Colonic mucosa (tissue), 4 donors: ENCODE measurements around the gene NDUFS2. TPM values are rescaled to one million over a fixed set of nuclear protein-coding genes. Genes with fewer than 3 reads are reported as not detected.
"Not testable (repeated sequence)": the region's sequence is repeated elsewhere in the genome, so short reads cannot be mapped to it uniquely, and the experiment has no call there.

Experiments used
- DNase-seq: peaks from one replicate; pipeline ENCODE4 v3.0.0-alpha.2; 2020
- H3K27ac ChIP-seq: fragments of 200-600 bp; one replicate; pipeline ENCODE4 v1.8.0; 2021
- H3K27me3 ChIP-seq: fragments of 200-600 bp; one replicate; pipeline ENCODE4 v1.8.0; 2021
- H3K36me3 ChIP-seq: fragments of 200-600 bp; one replicate; pipeline ENCODE4 v1.8.0; 2021
- H3K4me1 ChIP-seq: fragments of 200-600 bp; one replicate; pipeline ENCODE4 v1.8.0; 2021; ENCODE audit warnings: mild to moderate bottlenecking
- H3K4me3 ChIP-seq: fragments of 200-600 bp; one replicate; pipeline ENCODE4 v1.8.0; 2021
- H3K9ac ChIP-seq, 2 donors: one replicate each; pipeline ENCODE4 v1.7.0; 2013; ENCODE audit warnings: control low read depth in 2 of 2, low read depth in 2 of 2, low read length in 2 of 2
- H3K9me3 ChIP-seq: fragments of 200-600 bp; one replicate; pipeline ENCODE4 v1.8.0; 2021
- CTCF ChIP-seq: fragments of 200-600 bp; IDR thresholded peaks from one replicate; pipeline ENCODE4 v1.8.0; 2022; ENCODE audit warnings: antibody characterized with exemption, mild to moderate bottlenecking
- intact Hi-C: fragments of 100-400 bp; cut with DNase I; formaldehyde crosslinking; loops from one replicate; pipeline ENCODE4 v1.14.1; 2022
- total RNA-seq, 2 donors: library from RNA; stranded (reverse); fragmentation: NEBNext Ultra II Directional in 1 of 2; extraction: Animal tissue kit (Norgen Biotek cat#: 25700) in 1 of 2; gene quantifications; one replicate each; pipeline ENCODE4 v1.2.1, GENCODE V29; 2021
- donor health status: healthy.
- donor health status: DM: no; HTN: no; CAD: no.
- donor health status: DM: no; HTN: no; CAD: no.

Gene NDUFS2
- total RNA-seq, 2 donors from 2014 or later: 167 to 169 TPM

- Histone ChIP-seq H3K36me3 (peaks cover 3% of the 10 kb centered on the region), H3K4me1 (peaks cover 20% of the 10 kb centered on the region), H3K9ac (no peak overlapping the region), H3K9me3 (no peaks in the 10 kb centered on the region), H3K27ac (no peak overlapping the region), H3K4me3 (no peak overlapping the region), H3K27me3 (no peaks in the 10 kb centered on the region)
- DNase-seq: no peak
- no peak for TF ChIP-seq CTCF
- intact Hi-C loops: no loop called here
Observed at GRCh38 chr1:161223805-161224694, 21.9 kb downstream of the NDUFS2 start.

GRCh38 chr1:161224695-161225087, 22.5 kb downstream of the NDUFS2 start:
- H3K36me3 ChIP-seq, DNase-seq, H3K9me3 ChIP-seq, H3K27ac ChIP-seq, H3K4me3 ChIP-seq, H3K9ac ChIP-seq, H3K27me3 ChIP-seq: not testable (repeated sequence)
- intact Hi-C loops: loop anchor here (5.0 kb wide), 1 partner anchor 68 kb away; no protein-coding TSS in a partner anchor
- H3K4me1 ChIP-seq: peaks cover 20% of the 10 kb centered on the region

DNA sequence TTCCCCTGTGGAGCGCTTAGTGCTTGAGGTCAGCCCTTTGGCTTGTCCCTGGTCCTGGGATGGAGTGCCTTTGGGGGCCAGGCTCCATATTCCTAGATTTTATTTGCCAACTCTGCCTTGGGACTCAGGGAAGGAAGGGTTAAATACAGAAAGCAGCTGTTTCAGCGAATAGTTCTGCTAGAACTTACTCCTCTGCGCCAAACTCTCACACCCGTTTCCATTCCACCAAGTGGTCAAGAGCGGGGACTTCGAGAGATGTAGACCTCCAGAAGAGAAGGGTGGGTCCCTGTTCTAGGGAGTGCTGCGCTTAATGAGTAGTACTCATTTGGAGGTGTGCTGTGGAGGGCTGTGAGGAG, 23.0 kb downstream of the NDUFS2 start:
- peak overlapping the region; percentile 32 for H3K27ac ChIP-seq
- peaks cover 20% of the 10 kb centered on the region for H3K4me1 ChIP-seq
- no peak for TF ChIP-seq CTCF
- peak overlapping the region in 1 of 2 donors; percentile 4 for H3K9ac ChIP-seq
- H3K9me3 ChIP-seq: no peaks in the 10 kb centered on the region
- H3K4me3 ChIP-seq: no peak overlapping the region
- H3K27me3 ChIP-seq: no peaks in the 10 kb centered on the region
- intact Hi-C loops: loop anchor here (5.0 kb wide), 1 partner anchor 67 kb away; no protein-coding TSS in a partner anchor
- peaks cover 7% of the 10 kb centered on the region for H3K36me3 ChIP-seq
- DNase-seq: no peak

DNA sequence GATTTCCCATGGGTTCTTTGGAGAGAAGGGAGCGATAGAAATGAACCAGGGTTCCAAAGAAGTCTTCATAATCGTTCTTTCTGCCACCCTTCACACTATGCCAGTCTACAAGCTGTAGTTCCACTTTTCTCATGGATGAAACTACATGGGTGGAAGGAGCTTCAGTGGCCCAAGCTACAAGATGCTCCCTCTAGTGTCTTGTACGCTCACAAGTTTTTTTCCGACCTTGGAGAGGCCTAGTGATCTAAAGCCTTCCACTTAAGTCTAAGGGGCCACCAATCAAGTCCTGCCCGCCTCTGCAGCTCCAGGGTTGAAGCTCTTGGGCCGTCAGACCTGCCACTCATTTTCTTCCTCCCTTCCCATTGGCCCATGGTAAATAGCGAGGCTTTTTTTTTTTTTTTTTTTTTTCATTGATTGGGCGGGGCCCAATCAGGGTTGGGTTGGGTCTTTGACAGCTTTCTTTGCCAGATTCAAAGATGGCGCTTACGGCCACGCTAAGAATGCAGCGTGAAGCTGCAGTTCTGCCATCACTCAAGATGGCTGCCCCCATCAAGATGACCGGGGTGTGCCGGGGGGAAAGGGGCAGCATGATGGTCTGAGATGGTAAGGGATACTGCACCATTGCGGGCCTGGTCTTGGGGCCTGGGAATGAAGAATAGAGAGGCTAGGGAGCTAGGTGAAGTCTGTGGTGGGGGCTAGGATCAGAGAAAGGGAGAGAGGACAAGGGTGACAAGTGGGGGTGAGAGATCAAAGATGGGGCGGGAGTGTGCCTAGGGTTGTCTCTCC, 23.6 kb downstream of the NDUFS2 start, which contains the start of gene TOMM40L:
Gene TOMM40L (plus strand): TSS at position 527 of the 786 bp plus-strand sequence. CDS start 430 bp downstream, outside the sequence.
- peak within 1 kb of the TSS; percentile 58 for H3K4me3 ChIP-seq
- H3K27me3 ChIP-seq: no peaks in the 10 kb centered on the region
- peaks cover 20% of the 10 kb centered on the region for H3K4me1 ChIP-seq
- peak within 1 kb of the TSS; percentile 54 for H3K27ac ChIP-seq
- peak within 1 kb of the TSS; percentile 65 to 76 for H3K9ac ChIP-seq
- peak; percentile 92 for DNase-seq
- peaks cover 7% of the 10 kb centered on the region for H3K36me3 ChIP-seq
- intact Hi-C loops: loop anchor here (5.0 kb wide), 1 partner anchor 67 kb away; no protein-coding TSS in a partner anchor
- TF ChIP-seq CTCF: peak; percentile 34
- no peaks in the 10 kb centered on the region for H3K9me3 ChIP-seq

GRCh38 chr1:161226320-161226711, 24.1 kb downstream of the NDUFS2 start:
- intact Hi-C loops: loop anchor here (5.0 kb wide), 1 partner anchor 66 kb away; no protein-coding TSS in a partner anchor
- DNase-seq: peak; percentile 26
- peaks cover 20% of the 10 kb centered on the region for H3K4me1 ChIP-seq
- peak overlapping the region; percentile 65 to 76 for H3K9ac ChIP-seq
- H3K27ac ChIP-seq: peak overlapping the region; percentile 40
- no peaks in the 10 kb centered on the region for H3K27me3 ChIP-seq
- H3K9me3 ChIP-seq: no peaks in the 10 kb centered on the region
- peak overlapping the region; percentile 58 for H3K4me3 ChIP-seq
- peaks cover 7% of the 10 kb centered on the region for H3K36me3 ChIP-seq
- TF ChIP-seq CTCF: no peak
